ENCODE results near the gene TBC1D2B. TPM values are rescaled to one million over a fixed set of nuclear protein-coding genes. Genes with fewer than 3 reads are reported as not detected.
"Not testable (repeated sequence)": the region's sequence is repeated elsewhere in the genome, so short reads cannot be mapped to it uniquely, and the experiment has no call there.

The TBC1D2B gene
- total RNA-seq, 2 experiments from 2014 or later, result 57.1 to 60.3 TPM

DNA sequence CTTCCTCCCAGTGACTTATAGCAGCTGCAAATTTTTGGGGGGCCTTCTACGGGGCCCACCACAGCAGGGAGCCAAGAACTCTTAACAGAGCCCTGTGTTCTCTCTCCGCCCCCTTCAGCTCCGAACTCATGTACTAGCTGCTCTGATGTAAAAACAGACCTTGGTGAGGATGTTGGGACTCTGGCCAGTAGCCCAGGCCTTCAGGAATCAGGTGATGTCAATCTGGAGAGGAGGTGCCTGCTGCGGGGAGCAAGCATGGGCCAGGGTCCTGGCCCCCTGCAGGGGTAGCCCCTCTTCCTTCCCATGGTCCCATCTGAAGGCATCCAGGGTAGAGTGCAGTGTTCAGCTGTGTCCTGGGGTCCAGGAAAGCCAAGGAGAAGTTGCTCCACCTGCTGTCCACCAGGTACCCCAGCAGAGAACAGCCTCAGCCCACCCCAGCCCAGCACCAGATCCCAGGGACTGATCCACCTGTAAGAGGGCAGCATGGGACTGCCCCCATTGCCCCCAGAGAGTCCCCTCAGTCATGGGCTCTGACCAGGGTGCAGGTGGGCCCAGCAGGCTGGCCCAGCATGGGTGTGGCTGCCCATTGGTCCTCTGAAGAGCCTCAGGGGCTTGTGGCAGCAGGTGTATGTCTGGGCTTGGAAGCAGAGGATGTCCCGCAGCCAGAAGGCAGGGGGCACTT, 126.3 kb downstream of the TBC1D2B start:
- DNase-seq; CTCF ChIA-PET; H3K36me3 Mint-ChIP-seq (ENCODE audit: low read depth); H3K27me3 Mint-ChIP-seq (ENCODE audit: low read depth); intact Hi-C loops (cut with micrococcal nuclease); H3K27ac Mint-ChIP-seq; H3K4me3 Mint-ChIP-seq; H3K9me3 Mint-ChIP-seq; H3K4me1 Mint-ChIP-seq (ENCODE audit: low read depth): not testable (repeated sequence)

DNA sequence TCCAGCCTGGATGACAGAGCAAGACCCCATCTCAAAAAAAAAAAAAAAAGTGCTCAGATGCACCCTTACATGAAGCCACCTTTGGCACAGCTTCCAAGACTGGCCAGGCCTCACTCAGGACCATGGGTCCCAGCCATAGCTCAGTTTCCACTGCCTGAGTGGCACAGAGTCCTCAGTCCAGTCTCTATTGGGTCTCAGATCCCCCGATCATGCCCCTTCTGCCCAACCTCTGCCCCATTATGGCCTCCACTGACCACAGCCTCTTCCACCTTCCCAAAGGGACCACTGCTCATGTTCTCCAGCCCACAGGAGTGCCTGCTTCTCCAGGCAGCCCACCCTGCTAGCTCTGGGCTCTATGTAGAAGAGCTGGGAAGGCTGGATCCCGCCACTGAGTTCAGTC, 127.0 kb downstream of the TBC1D2B start:
- H3K36me3 Mint-ChIP-seq (ENCODE audit: low read depth); intact Hi-C loops (cut with micrococcal nuclease); H3K27me3 Mint-ChIP-seq (ENCODE audit: low read depth); CTCF ChIA-PET; DNase-seq; H3K9me3 Mint-ChIP-seq; H3K27ac Mint-ChIP-seq; H3K4me3 Mint-ChIP-seq; H3K4me1 Mint-ChIP-seq (ENCODE audit: low read depth): not testable (repeated sequence)

DNA sequence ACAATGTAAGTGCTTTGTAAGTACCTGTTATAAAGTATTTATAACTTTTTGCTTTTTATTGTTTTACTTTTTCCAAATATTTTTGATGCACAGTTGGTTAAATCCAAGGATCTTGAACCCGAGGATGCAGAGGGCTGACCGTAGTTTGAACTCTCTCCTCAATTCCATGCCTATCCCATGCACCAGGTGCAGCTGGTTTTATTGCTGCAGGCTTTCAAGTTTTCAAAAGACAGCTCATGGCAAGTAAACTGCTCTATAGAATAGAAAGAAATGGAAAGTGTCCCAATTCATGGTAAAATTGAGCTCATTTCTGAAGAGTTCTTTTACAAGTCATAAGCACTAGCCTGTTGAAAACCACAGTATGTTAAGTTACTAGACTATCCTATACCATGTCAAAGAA, 131.9 kb downstream of the TBC1D2B start:
- Mint-ChIP-seq H3K27ac (no peak overlapping the region), H3K36me3 (ENCODE audit: low read depth) (no peaks in the 10 kb centered on the region), H3K4me1 (ENCODE audit: low read depth) (peaks cover 9% of the 10 kb centered on the region), H3K9me3 (no peaks in the 10 kb centered on the region), H3K27me3 (ENCODE audit: low read depth) (no peaks in the 10 kb centered on the region), H3K4me3 (no peak overlapping the region)
- intact Hi-C loops (cut with micrococcal nuclease), result no loop called here
- DNase-seq, result no peak
- CTCF ChIA-PET, result interaction anchor here (0.7 to 1.7 kb wide), 3 partner anchors 13 to 37 kb away, joined by 3 to 7 read pairs (median 4); no protein-coding TSS in a partner anchor

Other genes starting within 250 kb of the TBC1D2B start
- not detected for gene SH2D7, start 14.8 kb upstream of the TBC1D2B start, total RNA-seq
- 1 to 10 TPM; 1.9 to 2.1 TPM for gene CIB2, start 53.7 kb upstream of the TBC1D2B start, total RNA-seq
- 100 to 1,000 TPM; 117 to 123 TPM for gene IDH3A, start 71.7 kb upstream of the TBC1D2B start, total RNA-seq
- gene ACSBG1, start 156.9 kb upstream of the TBC1D2B start, total RNA-seq, result not detected
- gene DNAJA4, start 186.9 kb upstream of the TBC1D2B start, total RNA-seq, result 10 to 100 TPM; 40.1 to 41.6 TPM
- gene SKIC8, start 221.9 kb upstream of the TBC1D2B start, total RNA-seq, result 10 to 100 TPM; 44.2 to 46.9 TPM

Measured in activated naive CD4-positive, alpha-beta T cell treated with anti-CD3 and anti-CD28 coated beads for 36 hours (primary cell).